NT2/D1 (cell line): ENCODE results near the gene TRIOBP.

Source experiments
- SUZ12 ChIP-seq: IDR thresholded peaks from 2 replicates; pipeline ENCODE4 v1.6.1; 2011; ENCODE audit not compliant: insufficient read length, insufficient read depth; ENCODE audit errors: extremely low read depth
- YY1 ChIP-seq: IDR thresholded peaks from 2 replicates; pipeline ENCODE4 v1.6.1; 2011; ENCODE audit not compliant: insufficient read length, insufficient read depth
- ZNF274 ChIP-seq: IDR thresholded peaks from 2 replicates; pipeline ENCODE4 v1.6.1; 2011; ENCODE audit warnings: mild to moderate bottlenecking, low read depth, low read length

- TF ChIP-seq YY1: no peak
- TF ChIP-seq ZNF274: no peak
- TF ChIP-seq SUZ12: no peak
Measured at GRCh38 chr22:37725551-37726240, 28.8 kb downstream of the TRIOBP start.
